ENCODE measurements around the gene FBXO7. TPM values are rescaled to one million over a fixed set of nuclear protein-coding genes. Genes with fewer than 3 reads are reported as not detected.

The FBXO7 gene
- total RNA-seq, 1 experiment from 2014 or later, result 47.8 TPM

GRCh38 chr22:32539631-32540421, 65.2 kb downstream of the FBXO7 start:
- H3K4me1 ChIP-seq (ENCODE audit: insufficient read depth, low read length), result no peaks in the 10 kb centered on the region
- H3K9me3 ChIP-seq (ENCODE audit: control insufficient read depth, low read depth, low read length), result no peaks in the 10 kb centered on the region
- H3K79me1 ChIP-seq (ENCODE audit: insufficient read depth, low read depth, low read length, poor library complexity, severe bottlenecking), result no peaks in the 10 kb centered on the region
- H2AFZ ChIP-seq (ENCODE audit: low read length), result no peak overlapping the region
- no peak overlapping the region for H3K4ac ChIP-seq (ENCODE audit: low read depth, low read length)
- no peak overlapping the region for H3K27ac Mint-ChIP-seq
- TF ChIP-seq CTCF (conservative IDR thresholded peaks at IDR 0.05), result no peak
- H3K27me3 ChIP-seq (ENCODE audit: insufficient read depth, low read length), result no peaks in the 10 kb centered on the region; the same call in 1 of the 2 replicates
- H3K27ac ChIP-seq (ENCODE audit: insufficient read length, low read depth, low read length), result no peak overlapping the region
- H3K4me1 Mint-ChIP-seq, result no peaks in the 10 kb centered on the region
- H4K91ac ChIP-seq (ENCODE audit: insufficient read length, low read depth, low read length), result no peak overlapping the region
- no peaks in the 10 kb centered on the region for H4K20me1 ChIP-seq (ENCODE audit: control insufficient read depth, insufficient read depth, insufficient read length)
- H2BK12ac ChIP-seq (ENCODE audit: insufficient read length, low read depth, low read length), result no peak overlapping the region
- H3K4me3 Mint-ChIP-seq, result no peak overlapping the region; a peak in 1 of 5 replicates
- no peak overlapping the region for H4K8ac ChIP-seq (replicated peaks; ENCODE audit: insufficient read length, low read depth, low read length)
- H3K56ac ChIP-seq (ENCODE audit: insufficient read length, low read depth, low read length), result no peak overlapping the region
- H2BK120ac ChIP-seq (ENCODE audit: low read depth, low read length, poor library complexity, severe bottlenecking), result no peak overlapping the region
- H2BK5ac ChIP-seq (ENCODE audit: insufficient read length, low read length), result no peak overlapping the region
- no peak overlapping the region for H2BK15ac ChIP-seq (ENCODE audit: low read depth, low read length)
- H3K9ac ChIP-seq (ENCODE audit: extremely low read depth, insufficient read length, low read length), result no peak overlapping the region
- H2BK20ac ChIP-seq (ENCODE audit: low read depth, low read length, poor library complexity, severe bottlenecking), result no peak overlapping the region
- H2AK5ac ChIP-seq (ENCODE audit: insufficient read length, low read length), result no peak overlapping the region
- peaks cover 0 to 2% of the 10 kb centered on the region in 2 experiments; a peak in 2 of 5 replicates for H3K9me3 Mint-ChIP-seq
- no peak overlapping the region for H3K18ac ChIP-seq (ENCODE audit: insufficient read length, low read depth, low read length)
- no peak for DNase-seq
- H3K79me2 ChIP-seq (ENCODE audit: insufficient read depth, low read length), result no peaks in the 10 kb centered on the region
- no peak overlapping the region for H3T11ph ChIP-seq (ENCODE audit: low read length)
- H3K36me3 Mint-ChIP-seq (ENCODE audit: insufficient read depth in 1 of 3, low read depth in 3 of 3), result peaks cover 0 to 22% (median 15%) of the 10 kb centered on the region in 3 experiments; a peak in 5 of 7 replicates
- H3K23ac ChIP-seq (ENCODE audit: insufficient read length, low read depth, low read length), result no peak overlapping the region
- WGBS (ENCODE audit: extremely low coverage, insufficient read length, low lambda C conversion rate), result no CpG with 5 or more reads among the region's 10 CpGs
- H3K4me2 ChIP-seq (ENCODE audit: insufficient read depth, insufficient read length, low read length), result no peak overlapping the region
- H3K23me2 ChIP-seq (ENCODE audit: insufficient read length, low read depth, low read length, poor library complexity, severe bottlenecking), result no peaks in the 10 kb centered on the region
- peaks cover 3% of the 10 kb centered on the region; the same call in 1 of the 2 replicates for H3K27me3 Mint-ChIP-seq (ENCODE audit: low read depth)
- no peak overlapping the region for H3K14ac ChIP-seq (ENCODE audit: insufficient read depth, low read length)
- no peak overlapping the region for H4K5ac ChIP-seq (ENCODE audit: insufficient read length, low read depth, low read length)

All from H9 (cell line).